ENCODE results near the gene ADAMTSL1. TPM values are rescaled to one million over a fixed set of nuclear protein-coding genes. Genes with fewer than 3 reads are reported as not detected.

Gene ADAMTSL1
- total and polyA plus RNA-seq, 2 donors (not counting 3 experiments of a cell fraction or from before 2014, with no cell fraction given) = 15.0 to 18.4 TPM

- Histone ChIP-seq H2AFZ (ENCODE audit: low read depth, low read length) (no peak overlapping the region), H3K4me2 (ENCODE audit: insufficient read depth, low read length) (no peak overlapping the region), H3K27me3 (ENCODE audit: control insufficient read depth in 2 of 2, insufficient read depth in 2 of 2, low read length in 2 of 2) (no peaks in the 10 kb centered on the region), H3K79me2 (ENCODE audit: control insufficient read depth, insufficient read depth, low read length) (no peaks in the 10 kb centered on the region), H3K36me3 (ENCODE audit: control insufficient read depth in 2 of 2, extremely low read depth in 1 of 2, insufficient read depth in 2 of 2, low read length in 2 of 2) (peaks cover 0 to 2% of the 10 kb centered on the region in 2 experiments), H3K4me1 (ENCODE audit: control insufficient read depth, extremely low read depth, insufficient read depth, low read length) (peaks cover 6% of the 10 kb centered on the region), H3K4me3 (replicated peaks in 1 of 3; ENCODE audit: insufficient read depth in 1 of 3, low read depth in 1 of 3, low read length in 3 of 3) (no peak overlapping the region), H4K20me1 (replicated peaks; ENCODE audit: control insufficient read depth, extremely low read depth, insufficient read depth, low read length) (no peaks in the 10 kb centered on the region), H3K9me1 (replicated peaks; ENCODE audit: control insufficient read depth, extremely low read depth, insufficient read depth, low read length) (no peaks in the 10 kb centered on the region), H3K9ac (replicated peaks; ENCODE audit: extremely low read depth, insufficient read depth, low read length) (no peak overlapping the region), H3K9me3 (replicated peaks; ENCODE audit: control insufficient read depth, insufficient read depth, low read length) (no peaks in the 10 kb centered on the region), H3K27ac (ENCODE audit: insufficient read depth, low read depth, low read length) (no peak overlapping the region)
- TF ChIP-seq EZH2 (IDR thresholded peaks at IDR 0.05; ENCODE audit: borderline replicate concordance, low read depth, low read length, severe bottlenecking) = no peak
- ChIA-PET CTCF (no interaction called here), POLR2A (no interaction called here)
- BruUV-seq (replicated peaks) = no TSS peak
- intact Hi-C loops (cut with micrococcal nuclease) (no loop called here), dilution Hi-C loops (cut with MboI; ENCODE audit: extremely low pct_ligation_motif_present, low sequenced_read_pairs) (no loop called here)
- no peak for FAIRE-seq
- no peak for DNase-seq (ENCODE audit: low read depth, low spot score)
These were observed 280.6 kb downstream of the ADAMTSL1 start for GRCh38 chr9:18754537-18754936.

DNA sequence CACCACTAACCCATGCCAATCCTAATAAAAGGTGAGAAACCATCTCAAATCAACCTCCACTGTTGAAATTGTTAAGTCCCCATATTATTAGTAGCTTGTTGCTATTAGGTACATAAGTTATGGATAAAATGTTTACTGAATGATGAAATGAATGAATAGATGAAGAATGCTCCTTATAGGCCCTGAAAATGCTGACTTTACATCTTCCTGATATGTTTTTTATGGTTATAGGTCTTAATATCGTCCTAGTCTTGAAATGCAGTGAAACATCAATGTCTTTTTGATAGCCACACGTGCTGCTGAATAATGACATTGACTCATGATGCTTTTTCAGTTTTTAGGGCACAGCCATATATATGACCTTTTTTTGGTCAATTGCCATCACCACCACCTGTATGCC, 281.3 kb downstream of the ADAMTSL1 start:
- no peak overlapping the region for H3K27ac ChIP-seq (ENCODE audit: insufficient read depth, low read depth, low read length)
- H3K9me1 ChIP-seq (replicated peaks; ENCODE audit: control insufficient read depth, extremely low read depth, insufficient read depth, low read length) = no peaks in the 10 kb centered on the region
- H3K27me3 ChIP-seq (ENCODE audit: control insufficient read depth in 2 of 2, insufficient read depth in 2 of 2, low read length in 2 of 2) = no peaks in the 10 kb centered on the region
- no peak overlapping the region for H3K4me3 ChIP-seq (replicated peaks in 1 of 3; ENCODE audit: insufficient read depth in 1 of 3, low read depth in 1 of 3, low read length in 3 of 3)
- no TSS peak for BruUV-seq (replicated peaks)
- no peak overlapping the region for H3K4me2 ChIP-seq (ENCODE audit: insufficient read depth, low read length)
- H4K20me1 ChIP-seq (replicated peaks; ENCODE audit: control insufficient read depth, extremely low read depth, insufficient read depth, low read length) = no peaks in the 10 kb centered on the region
- dilution Hi-C loops (cut with MboI; ENCODE audit: extremely low pct_ligation_motif_present, low sequenced_read_pairs) (no loop called here), intact Hi-C loops (cut with micrococcal nuclease) (no loop called here)
- H2AFZ ChIP-seq (ENCODE audit: low read depth, low read length) = no peak overlapping the region
- H3K9ac ChIP-seq (replicated peaks; ENCODE audit: extremely low read depth, insufficient read depth, low read length) = no peak overlapping the region
- H3K4me1 ChIP-seq (ENCODE audit: control insufficient read depth, extremely low read depth, insufficient read depth, low read length) = peaks cover 6% of the 10 kb centered on the region
- ChIA-PET POLR2A (no interaction called here), CTCF (no interaction called here)
- FAIRE-seq (no peak), DNase-seq (ENCODE audit: low read depth, low spot score) (no peak)
- no peak for TF ChIP-seq GATA2 (IDR thresholded peaks at IDR 0.05; ENCODE audit: insufficient read depth, insufficient read length, low read depth, low read length)
- TF ChIP-seq MYC (IDR thresholded peaks at IDR 0.05; ENCODE audit: low read depth, low read length) = no peak
- no peaks in the 10 kb centered on the region for H3K9me3 ChIP-seq (replicated peaks; ENCODE audit: control insufficient read depth, insufficient read depth, low read length)
- no peaks in the 10 kb centered on the region for H3K79me2 ChIP-seq (ENCODE audit: control insufficient read depth, insufficient read depth, low read length)
- peaks cover 0 to 2% of the 10 kb centered on the region in 2 experiments for H3K36me3 ChIP-seq (ENCODE audit: control insufficient read depth in 2 of 2, extremely low read depth in 1 of 2, insufficient read depth in 2 of 2, low read length in 2 of 2)
